ENCODE data around the gene AREL1. TPM values are rescaled to one million over a fixed set of nuclear protein-coding genes. Genes with fewer than 3 reads are reported as not detected.
"Not testable (repeated sequence)": the region's sequence is repeated elsewhere in the genome, so short reads cannot be mapped to it uniquely, and the experiment has no call there.

Gene AREL1, protein sequence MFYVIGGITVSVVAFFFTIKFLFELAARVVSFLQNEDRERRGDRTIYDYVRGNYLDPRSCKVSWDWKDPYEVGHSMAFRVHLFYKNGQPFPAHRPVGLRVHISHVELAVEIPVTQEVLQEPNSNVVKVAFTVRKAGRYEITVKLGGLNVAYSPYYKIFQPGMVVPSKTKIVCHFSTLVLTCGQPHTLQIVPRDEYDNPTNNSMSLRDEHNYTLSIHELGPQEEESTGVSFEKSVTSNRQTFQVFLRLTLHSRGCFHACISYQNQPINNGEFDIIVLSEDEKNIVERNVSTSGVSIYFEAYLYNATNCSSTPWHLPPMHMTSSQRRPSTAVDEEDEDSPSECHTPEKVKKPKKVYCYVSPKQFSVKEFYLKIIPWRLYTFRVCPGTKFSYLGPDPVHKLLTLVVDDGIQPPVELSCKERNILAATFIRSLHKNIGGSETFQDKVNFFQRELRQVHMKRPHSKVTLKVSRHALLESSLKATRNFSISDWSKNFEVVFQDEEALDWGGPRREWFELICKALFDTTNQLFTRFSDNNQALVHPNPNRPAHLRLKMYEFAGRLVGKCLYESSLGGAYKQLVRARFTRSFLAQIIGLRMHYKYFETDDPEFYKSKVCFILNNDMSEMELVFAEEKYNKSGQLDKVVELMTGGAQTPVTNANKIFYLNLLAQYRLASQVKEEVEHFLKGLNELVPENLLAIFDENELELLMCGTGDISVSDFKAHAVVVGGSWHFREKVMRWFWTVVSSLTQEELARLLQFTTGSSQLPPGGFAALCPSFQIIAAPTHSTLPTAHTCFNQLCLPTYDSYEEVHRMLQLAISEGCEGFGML
- polyA plus RNA-seq (2013, experiment 1 of 2; ENCODE audit: insufficient read length): 24.0 TPM
- polyA plus RNA-seq (2013, experiment 2 of 2; ENCODE audit: insufficient read length): 24.8 TPM

DNA sequence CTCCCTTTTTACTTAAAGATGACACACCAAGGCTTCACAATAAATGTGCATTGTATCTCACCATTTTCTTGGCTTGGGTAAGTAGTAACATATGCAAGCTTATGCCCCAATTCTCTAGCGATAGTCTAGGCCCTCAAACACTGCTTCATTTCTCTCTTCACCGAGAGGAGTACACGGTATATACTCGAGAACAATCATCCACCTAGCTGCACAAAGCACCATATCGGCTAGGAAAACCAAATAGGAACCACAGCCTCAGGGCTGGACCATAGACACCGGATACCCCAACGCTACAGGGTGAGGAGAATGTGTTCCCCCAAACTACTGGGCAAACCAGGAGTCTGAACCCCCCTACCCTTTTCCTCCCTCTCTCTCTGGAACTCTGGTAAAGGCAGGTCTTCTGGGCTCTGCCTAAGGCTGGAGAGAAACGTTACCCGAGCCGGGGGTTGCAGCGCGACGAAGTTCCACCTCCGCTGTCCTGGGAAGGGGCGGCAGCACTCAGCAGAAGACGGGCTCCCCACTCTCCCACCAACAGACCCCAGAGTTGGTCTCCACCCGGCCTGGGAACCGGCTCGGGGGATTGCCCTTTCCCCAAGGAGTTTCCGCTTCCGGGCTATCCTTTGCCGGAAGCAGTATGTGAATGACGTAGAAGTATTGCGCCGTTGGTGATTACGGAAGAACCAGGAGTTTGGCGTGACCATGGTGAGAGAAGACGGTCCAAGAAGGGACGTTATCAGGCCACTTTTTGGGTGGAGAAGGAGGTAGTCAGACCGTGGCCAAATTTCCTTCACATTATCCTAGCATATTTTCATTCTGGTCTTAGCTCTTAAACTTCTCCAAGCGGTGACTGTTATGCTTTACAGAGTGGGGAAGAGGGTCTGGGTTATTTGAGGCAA, at the start of gene AREL1, which contains the start of gene FCF1:
TSS of gene AREL1 (minus strand) at position 582 of the 896 bp plus-strand sequence. CDS start 27,465 bp downstream, outside the sequence.
TSS of gene FCF1 (plus strand) at position 646 of the 896 bp plus-strand sequence. CDS start at position 700, 54 bp downstream.
- peak; percentile 92 for DNase-seq

DNA sequence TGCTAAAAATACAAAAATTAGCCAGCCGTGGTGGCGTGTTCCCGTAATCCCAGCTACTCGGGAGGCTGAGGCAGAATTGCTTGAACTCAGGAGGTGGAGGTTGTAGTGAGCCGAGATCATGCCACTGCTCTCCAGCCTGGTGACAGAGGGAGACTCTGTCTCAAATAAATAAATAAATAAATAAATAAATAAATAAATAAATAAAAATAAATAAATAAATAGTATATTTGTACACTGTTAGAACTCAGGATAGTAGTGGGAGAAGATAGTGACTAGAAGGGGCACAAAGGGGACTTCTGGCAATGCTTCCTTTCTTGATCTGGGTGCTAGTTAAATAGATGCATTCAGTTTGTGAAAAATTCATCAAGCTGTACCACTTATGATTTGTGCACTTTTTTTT, 45.6 kb upstream of the AREL1 start:
- DNase-seq: not testable (repeated sequence)

DNA sequence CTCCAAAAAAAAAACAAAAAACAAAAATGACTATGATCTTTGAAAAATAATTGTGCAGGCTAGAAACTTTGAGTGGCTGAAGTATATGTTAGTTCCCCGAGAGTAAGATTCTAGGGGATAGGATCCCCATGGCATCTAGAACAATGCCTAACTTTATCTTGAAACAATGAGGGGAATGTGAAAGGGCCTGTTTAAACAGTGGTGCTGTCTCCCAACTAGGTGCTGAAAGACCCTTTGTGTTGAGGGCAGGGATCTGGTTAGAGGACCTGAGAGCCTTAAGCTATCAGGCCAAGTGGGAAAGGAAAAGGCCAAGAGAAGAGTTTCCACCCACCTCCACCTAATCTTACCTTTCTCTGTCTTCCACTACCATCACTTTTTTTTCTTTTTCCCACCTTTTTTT, 43.4 kb upstream of the AREL1 start:
- DNase-seq: no peak

DNA sequence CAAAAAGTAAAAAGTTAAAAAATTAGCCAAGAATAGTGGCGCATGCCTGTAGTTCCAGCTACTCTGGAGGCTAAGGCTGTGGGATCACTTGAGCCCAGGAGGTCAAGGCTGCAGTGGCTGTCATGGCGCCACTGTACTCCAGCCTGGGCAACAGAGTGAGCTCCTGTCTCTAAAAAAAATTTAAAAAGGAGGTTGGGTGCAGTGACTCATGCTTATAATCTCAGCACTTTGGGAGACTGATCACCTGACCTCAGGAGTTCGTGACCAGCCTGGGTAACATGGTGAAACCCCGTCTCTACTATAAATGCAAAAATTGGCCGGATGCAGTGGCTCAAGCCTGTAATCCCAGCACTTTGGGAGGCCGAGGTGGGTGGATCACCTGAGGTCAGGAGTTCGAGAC, 42.0 kb upstream of the AREL1 start:
- DNase-seq: no peak

DNA sequence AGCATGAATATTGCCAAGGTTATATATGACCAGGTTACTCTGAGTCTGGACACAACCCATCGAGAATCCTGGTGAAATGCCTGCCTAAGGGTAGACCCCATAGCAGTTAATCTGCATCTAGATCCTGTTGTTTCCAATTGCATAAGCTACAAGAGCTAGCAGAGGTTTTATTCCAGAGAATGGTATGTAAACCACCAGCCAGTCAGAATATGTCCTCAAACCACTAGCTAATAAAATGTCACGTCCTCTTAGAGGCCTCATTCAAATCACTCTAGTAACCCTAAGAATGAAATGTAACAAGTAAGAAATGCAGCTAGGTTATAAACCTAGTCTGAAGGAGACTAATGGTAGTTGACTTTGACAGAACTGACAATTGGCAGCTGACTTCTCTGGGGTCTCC, 41.3 kb upstream of the AREL1 start:
- DNase-seq: no peak

DNA sequence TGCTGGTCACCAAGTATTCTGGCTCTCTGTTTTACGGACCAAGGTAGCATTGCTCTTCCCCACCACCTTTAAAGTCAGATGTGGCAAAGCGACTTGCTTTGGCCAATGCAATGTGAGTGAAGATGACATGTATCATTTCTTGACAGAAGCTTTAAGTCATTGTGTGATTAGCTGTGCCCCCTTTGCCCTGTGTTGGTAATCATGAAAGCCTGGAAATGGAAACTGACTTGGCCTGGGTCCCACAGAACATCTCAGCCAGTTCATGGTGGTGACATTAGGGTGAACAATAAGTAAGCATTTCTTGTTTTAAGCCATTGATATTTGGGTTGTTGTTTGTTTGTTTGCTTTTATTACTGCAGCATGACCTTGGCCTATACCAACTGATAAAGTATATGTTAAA, 34.4 kb upstream of the AREL1 start:
- DNase-seq: no peak

DNA sequence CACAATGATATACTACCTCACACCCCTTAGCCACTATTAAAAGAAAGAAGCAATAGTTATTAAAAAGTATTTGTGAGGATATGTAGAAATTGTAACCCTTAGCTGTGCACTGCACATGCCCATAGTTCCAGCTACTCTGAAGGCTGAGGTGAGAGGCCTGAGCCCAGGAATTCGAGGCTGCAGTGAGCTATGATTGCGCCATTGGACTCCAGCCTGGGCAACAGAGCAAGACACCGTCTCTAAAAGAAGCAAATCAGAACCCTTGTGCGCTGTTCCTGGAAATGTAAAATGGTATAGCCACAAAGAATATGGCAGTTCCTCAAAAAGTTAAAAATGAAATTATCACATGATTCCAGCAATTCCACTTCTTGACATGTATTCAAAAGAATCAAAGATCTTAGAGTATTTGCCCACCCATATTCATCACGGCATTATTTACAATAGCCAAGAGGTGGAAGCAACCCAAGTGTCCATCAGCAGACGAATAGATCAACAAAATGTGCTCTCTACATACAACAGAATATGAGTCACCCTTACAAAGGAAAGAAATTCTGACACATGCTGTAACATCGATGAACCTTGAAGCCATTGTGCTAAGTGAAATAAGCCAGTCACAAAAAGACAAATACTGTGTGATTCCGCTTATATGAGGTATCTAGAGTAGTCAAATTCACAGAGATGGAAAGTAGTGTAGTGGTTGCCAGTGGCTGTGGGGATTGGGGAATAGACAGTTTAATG, 26.6 kb upstream of the AREL1 start:
- DNase-seq: peak; percentile 11

DNA sequence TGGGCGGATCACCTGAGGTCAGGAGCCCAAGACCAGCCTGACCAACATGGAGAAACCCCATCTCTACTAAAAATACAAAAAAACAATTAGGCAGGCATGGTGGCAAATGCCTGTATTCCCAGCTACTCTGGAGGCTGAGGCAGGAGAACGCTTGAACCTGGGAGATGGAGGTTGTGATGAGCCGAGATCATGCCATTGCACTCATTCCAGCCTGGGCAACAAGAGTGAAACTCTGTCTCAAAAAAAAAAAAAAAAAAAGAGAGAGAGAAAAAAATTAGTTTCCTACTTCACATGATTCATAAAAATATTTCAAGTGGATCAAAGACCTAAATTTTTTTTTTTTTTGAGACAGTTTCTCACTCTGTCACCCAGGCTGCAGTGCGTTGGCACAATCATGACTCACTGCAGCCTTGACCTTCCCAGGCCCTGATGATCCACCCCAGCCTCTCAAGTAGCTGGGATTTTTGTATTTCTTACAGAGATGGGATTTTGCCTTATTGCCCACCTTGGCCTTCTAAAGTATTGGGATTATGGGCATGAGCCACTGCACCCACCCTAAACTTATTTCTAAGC, 25.0 kb upstream of the AREL1 start:
- DNase-seq: peak; percentile 58

DNA sequence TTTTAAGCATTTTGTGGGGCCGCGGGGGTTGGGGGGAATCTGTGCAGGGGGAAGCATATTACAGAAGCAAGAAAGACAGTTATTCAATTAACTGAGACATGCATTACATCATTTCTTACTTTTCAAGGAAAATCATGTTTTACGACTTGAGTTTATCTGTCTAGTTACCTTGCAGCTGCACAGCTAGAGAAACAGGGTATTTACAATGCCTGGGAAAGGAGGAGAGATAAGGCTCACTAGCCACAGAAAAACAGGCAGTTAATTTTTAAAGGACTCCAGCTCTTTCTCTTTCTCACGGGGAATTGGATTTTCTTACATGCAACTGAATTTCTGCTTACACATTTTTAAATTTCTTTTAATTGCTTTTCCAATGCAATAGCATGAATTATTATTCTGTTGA, 22.2 kb upstream of the AREL1 start:
- no peak for DNase-seq

DNA sequence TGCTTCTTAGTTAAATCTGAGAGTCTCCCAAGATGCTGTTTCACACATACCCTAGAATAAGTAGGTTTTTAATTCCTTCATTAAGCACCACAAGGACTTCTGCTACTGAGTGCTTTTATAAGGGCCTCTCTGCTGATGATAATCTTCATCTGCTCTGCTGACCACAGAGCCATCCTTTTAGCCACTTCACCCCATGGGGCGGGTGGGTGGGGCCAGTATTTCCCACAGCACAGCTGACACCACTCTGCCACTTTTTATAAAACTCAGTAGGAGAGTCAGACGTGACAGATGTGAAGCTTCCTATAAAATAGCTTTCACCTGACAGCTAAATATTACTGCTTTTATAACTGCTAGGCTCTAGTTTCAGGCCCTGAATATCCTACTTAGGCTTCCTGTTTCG, 20.3 kb upstream of the AREL1 start:
- no peak for DNase-seq

DNA sequence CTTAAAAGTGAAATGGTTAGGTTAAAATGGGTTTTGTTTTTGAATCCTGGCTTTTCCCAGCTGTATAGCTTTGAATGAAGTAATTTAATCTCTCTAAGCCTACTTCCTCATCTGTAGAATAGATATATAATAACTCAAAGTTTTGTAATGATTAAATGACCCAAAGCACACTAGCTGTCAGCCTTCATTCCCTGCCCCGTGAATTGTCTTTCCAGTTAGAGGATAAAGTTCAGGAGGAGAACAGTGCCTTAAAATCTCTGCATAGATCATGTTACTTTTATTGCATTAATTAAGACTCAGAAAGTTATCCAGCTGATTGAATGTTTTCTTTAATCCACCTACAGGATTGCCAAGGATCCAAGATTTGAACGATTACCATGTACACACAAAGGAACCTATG, 19.5 kb upstream of the AREL1 start:
- no peak for DNase-seq

DNA sequence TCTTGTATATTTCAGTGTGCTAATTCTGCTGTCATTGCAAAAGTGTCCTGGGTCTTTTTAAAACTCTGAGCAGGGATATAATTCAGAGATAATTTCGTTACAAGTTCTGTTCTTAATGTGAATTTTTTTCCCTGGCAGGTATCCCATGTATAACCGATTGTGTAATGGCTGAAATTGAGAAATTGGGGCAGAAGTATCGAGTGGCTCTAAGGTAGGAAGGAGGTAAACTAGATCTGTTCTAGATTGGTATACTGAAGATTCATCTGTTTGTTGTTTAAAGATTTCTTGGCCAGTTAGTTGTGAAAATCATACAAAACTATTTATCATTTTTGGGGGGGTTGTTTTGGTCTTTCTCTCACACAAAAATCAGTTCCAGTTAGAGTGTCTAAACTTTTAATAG, 10.3 kb upstream of the AREL1 start:
- DNase-seq: no peak

DNA sequence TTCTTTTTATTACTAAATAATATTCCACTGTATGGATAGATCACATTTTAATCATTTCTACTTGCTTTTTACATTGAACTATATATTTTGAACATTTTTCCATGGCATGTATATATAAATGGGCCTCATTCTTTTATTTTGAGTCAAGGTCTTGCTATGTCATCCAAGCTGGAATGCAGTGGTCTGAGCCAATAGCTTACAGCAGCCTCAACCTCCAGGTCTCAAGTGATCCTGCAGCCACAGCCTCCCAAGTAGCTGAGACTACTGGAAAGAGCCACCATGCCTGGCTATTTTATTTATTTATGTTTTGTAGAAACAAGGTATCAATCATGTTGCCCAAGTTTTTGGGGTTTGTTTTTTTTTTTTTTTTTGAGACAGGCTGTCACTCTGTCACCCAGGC, 7.6 kb upstream of the AREL1 start:
- peak; percentile 75 for DNase-seq

DNA sequence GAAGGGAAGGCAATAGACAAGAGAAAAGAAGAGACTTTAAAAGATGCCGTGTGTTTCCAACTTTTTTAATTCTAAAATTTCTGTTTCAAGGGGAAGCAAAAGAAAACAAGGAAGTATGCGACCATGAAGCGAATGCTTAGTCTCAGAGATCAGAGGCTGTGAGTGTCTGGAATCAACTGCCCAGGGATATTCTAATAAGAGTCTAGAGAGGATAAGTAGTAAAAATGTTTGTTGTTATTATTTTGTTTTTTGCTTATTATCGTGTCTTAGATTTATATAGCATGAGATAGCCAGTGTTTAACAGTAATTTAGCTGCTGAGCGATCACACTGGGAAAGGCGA, 485 bp upstream of the AREL1 start:
- no peak for DNase-seq

DNA sequence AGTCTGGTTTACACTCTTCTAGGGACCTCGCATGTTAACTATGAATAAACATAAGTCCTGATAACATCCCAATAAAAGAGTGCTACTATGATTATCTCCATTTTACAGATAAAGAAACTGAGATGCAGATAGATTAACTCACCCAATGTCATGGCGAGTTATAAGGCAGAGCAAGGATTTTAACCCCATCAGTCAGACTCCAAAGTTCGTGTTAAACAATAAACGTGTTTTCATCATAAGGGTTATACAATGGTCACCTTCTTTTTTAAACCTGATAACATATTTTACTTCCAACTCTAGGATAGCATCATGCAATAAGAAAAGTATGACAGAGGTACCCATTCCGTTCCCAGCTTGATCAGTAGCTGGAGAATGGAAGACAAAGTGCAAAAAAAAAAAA, 1.2 kb downstream of the AREL1 start:
- DNase-seq: no peak

DNA sequence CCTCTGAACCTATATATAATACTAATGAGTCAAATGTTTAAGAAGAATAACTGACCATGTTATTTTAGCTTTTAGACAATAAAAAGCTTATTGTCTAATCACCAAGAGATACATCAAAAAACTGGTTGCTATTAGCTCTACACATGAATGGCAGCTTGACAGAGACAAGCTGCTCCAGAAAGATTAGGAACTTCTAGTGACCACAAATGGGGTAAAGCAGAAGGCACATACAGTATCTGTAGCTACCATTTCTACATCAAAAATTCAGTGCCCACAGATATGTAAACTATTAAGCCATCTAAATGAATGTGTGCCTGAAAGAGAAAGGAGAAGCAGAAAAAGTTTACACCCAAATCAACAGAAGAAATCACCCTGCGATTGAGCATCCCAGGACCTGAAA, 2.4 kb downstream of the AREL1 start:
- DNase-seq: no peak

DNA sequence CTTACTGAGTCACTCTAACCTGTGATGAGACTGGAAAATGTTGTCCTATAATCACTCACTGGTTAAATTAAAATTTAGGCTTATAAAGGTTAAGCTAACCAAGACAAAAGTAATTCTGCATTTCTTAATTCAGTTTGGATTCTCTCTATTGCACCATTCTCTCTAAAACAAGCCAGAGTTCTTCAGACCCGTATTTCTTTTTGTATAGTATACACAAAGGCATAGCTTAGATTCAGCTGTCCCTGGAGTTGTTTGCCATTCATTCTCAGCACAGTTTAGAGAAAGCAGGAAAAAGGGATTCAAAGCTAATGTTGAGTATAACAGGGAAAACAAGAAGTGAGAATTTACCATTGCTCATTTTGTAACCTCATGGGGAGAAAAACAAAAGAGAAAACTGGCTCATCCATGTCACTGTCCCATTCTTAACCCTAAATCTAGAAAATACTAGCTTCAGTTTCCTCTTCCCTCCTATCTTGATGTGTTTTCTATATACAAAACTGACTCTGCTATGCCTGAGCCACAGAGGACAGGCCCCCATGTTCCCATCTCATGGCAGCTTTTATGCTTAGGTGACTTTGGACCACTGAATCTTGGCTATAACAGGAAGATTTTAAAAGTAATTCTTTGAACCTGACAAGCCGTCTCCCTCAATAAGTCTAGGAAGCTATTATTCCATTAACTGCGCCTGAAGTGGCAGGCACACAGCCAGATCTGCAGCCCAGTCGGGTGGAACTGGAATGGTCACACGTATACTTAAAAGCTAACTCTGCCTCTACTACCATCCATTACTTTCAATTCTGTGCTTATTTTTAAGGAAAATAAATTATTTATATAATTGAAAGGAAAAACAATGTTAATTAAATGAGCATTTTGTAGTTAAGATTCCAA, 7.0 kb downstream of the AREL1 start:
- no peak for DNase-seq

DNA sequence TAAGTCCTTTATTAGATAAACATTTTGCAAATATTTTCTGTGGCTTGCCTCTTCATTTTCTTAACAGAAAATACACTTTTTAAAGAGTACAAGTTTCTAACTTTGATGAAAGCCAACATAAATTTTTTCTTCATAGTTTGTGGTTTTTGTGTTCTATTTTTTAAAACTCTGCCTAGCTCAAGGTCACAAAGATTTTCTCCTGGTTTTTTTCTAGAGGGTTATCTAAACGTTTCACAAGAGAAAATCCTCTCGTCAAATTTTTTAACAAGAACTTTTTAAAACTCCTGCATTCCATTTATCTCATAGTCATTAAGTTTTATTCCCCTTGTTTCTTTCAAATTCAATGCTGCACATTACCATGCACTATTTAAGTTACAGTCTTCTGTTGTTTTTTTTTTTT, 8.2 kb downstream of the AREL1 start:
- no peak for DNase-seq

DNA sequence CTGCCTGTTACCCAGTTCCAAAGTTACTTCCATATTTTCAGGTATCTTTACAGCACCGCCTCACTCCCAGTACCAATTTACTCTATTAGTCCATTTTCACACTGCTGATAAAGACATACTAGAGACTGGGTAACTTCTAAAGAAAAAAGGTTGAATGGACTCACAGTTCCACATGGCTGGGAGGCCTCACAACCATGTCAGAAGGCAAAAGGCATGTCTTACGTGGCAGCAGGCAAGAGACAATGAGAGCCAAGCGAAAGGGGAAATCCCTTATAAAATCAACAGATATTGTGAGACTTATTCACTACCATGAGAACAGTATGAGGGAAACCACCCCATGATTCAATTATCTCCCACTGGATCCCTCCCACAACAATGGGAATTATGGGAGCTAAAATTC, 9.8 kb downstream of the AREL1 start:
- no peak for DNase-seq

DNA sequence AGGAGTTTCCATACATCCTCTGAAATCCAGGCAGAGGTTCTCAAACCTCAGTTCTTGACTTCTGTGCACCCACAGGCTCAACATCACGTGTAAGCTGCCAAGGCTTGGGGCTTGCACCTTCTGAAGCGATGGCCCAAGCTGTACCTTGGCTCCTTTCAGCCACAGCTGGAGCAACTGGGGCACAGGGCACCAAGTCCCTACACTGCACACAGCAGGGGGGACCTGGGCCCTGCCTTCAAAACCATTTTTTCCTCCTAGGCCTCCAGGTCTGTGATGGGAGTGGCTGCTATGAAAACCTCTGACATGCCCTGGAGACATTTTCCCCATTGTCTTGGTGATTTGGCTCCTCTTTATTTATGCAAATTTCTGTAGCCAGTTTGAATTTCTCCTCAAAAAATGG, 10.6 kb downstream of the AREL1 start:
- DNase-seq: no peak

DNA sequence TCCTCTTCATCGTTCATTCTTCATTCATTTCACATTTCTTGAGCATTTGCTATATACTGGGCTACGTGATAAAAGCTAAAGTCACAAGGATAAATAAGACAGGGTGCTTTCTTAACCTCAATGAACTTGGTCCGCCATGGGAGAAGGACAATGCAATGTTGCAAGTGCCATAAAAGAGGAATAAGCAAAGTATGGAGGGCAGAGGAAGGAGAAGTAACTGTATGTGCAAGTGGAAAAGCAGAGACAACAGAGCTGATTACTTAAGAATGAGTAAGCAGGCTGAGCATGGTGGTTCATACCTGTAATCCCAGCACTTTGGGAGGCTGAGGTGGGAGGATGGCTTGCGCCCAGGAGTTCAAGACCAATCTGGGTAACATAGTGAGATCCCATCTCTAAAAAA, 14.4 kb downstream of the AREL1 start:
- DNase-seq: no peak

All from fibroblast of skin of back (primary cell).